Transverse colon (tissue), 4 donors: ENCODE measurements around the gene FAM186B. TPM values are rescaled to one million over a fixed set of nuclear protein-coding genes. Genes with fewer than 3 reads are reported as not detected.
"Not testable (repeated sequence)": the region's sequence is repeated elsewhere in the genome, so short reads cannot be mapped to it uniquely, and the experiment has no call there.

Experiments
- DNase-seq: peaks from one replicate; pipeline ENCODE4 v3.0.0-alpha.2; 2019
- H3K27ac ChIP-seq, 4 donors: fragments of 200-600 bp; sonication (generic); 2 replicates each; pipeline ENCODE4 v1.5.1; 2016 to 2018; ENCODE audit warnings: inconsistent platforms in 4 of 4
- H3K27me3 ChIP-seq: fragments of 200-600 bp; sonication (generic); 2 replicates; pipeline ENCODE4 v1.5.1; 2017; ENCODE audit warnings: inconsistent platforms
- H3K36me3 ChIP-seq, 4 donors: fragments of 200-600 bp; sonication (generic); 2 replicates each; pipeline ENCODE4 v1.5.1; 2017 to 2019; ENCODE audit warnings: inconsistent platforms in 4 of 4
- H3K4me1 ChIP-seq, 4 donors: fragments of 200-600 bp; sonication (generic); 2 replicates each; pipeline ENCODE4 v1.5.1; 2017 to 2020; ENCODE audit warnings: inconsistent platforms in 4 of 4
- H3K4me3 ChIP-seq, 4 donors: fragments of 200-600 bp; sonication (generic); 1 replicate in 1 of 4; 2 replicates in 3 of 4; pipeline versions ENCODE4 v1.5.1 to v1.6.1; 2017 to 2019; ENCODE audit warnings: inconsistent platforms in 4 of 4
- H3K9me3 ChIP-seq, 2 donors: fragments of 200-600 bp; sonication (generic); 2 replicates each; pipeline ENCODE4 v1.5.1; 2017 to 2019; ENCODE audit warnings: inconsistent platforms in 2 of 2
- EP300 ChIP-seq: sonication (generic); formaldehyde crosslinking; IDR thresholded peaks from one replicate; pipeline ENCODE4 v1.6.1; 2017; ENCODE audit warnings: antibody characterized with exemption, low read depth
- POLR2A ChIP-seq: fragments of 450-650 bp; IDR thresholded peaks from one replicate; pipeline ENCODE4 v1.6.1; 2016; ENCODE audit warnings: antibody characterized with exemption, mild to moderate bottlenecking, moderate library complexity
- POLR2AphosphoS5 ChIP-seq, 3 donors: sonication (generic); formaldehyde crosslinking; IDR thresholded peaks; one replicate each; pipeline ENCODE4 v1.6.1; 2016; ENCODE audit warnings: antibody characterized with exemption in 3 of 3
- WGBS, 2 donors: methylation state at CpG; one replicate each; pipeline ENCODE4 v1.1.5; 2018; ENCODE audit warnings: low coverage in 1 of 2; 5-methylcytosine and 5-hydroxymethylcytosine counted together
- in situ Hi-C, 4 donors: fragments of 200-750 bp; cut with MboI; loops; one replicate each; pipeline versions ENCODE4 v1.15.0 to v1.15.1; 2017; ENCODE audit warnings: low sequenced_read_pairs in 3 of 4, low pct_ligation_motif_present in 1 of 4, low pct_unique_long_range_greater_than_20kb in 1 of 4
- intact Hi-C: fragments of 100-400 bp; cut with DNase I; formaldehyde crosslinking; loops from one replicate; pipeline ENCODE4 v1.15.1; 2023; ENCODE audit warnings: low total_unique reads
- total RNA-seq, 4 donors: library from RNA; depleted of rRNA; stranded (reverse); fragments of >200 nt; gene quantifications; one replicate each; pipeline ENCODE4 v1.1.0, GENCODE V29; 2016
- TF ChIP-seq, protein P1 (sequence below), 5 experiments: fragments of 200-600 bp in 3 of 5; fragments of 450-650 bp in 2 of 5; sonication (generic) in 3 of 5; IDR thresholded peaks; 1 replicate in 2 of 5; 2 replicates in 3 of 5; pipeline ENCODE4 v1.5.1; 2016 to 2017; ENCODE audit warnings: antibody characterized with exemption in 5 of 5, inconsistent platforms in 3 of 5, mild to moderate bottlenecking in 2 of 5, moderate library complexity in 1 of 5

The FAM186B gene
- total RNA-seq, 4 donors from 2014 or later = 0.14 to 0.64 TPM; not detected in 2

DNA sequence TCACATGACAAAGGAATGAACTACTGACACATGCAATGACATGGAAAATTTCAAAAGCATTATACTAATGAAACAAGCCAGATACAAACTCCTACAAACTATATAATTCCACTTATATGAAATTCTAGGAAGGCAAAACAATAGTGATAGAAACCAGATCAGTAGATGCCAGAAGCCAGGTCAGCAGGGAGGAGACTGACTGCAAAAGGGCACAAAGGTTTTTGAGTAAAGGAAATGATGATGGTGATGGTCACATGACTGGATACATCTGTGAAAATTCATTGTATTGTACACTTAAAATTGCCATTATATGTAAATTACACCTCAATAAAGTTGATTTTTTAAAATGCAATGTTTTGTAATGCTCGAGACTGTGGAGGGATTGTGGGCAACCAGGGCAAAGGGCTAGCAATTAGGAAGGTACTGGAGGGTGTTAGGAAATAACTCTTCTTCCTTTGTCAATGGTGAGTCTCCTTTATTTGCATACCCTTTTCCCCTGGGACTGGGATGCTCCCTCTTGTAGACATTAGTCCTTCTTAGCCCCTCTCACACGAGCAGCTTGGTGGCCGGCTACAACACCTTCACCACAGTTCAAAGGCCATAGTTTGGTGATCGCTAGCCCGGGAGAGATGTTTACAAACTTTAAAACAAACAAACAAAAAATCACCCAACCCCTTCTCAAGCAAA, 11.2 kb upstream of the FAM186B start:
- Histone ChIP-seq H3K9me3 (no peaks in the 10 kb centered on the region), H3K36me3 (no peaks in the 10 kb centered on the region), H3K4me3 (no peak overlapping the region), H3K27ac (no peak overlapping the region), H3K4me1 (peaks cover 2 to 5% (median 3%) of the 10 kb centered on the region in 4 donors), H3K27me3 (peaks cover 9% of the 10 kb centered on the region)
- intact Hi-C loops (no loop called here), in situ Hi-C loops (no loop called here)
- DNase-seq = no peak
- TF ChIP-seq EP300 (no peak), POLR2AphosphoS5 (IDR thresholded peaks at IDR 0.05) (no peak), POLR2A (no peak)
- TF ChIP-seq, protein P1, sequence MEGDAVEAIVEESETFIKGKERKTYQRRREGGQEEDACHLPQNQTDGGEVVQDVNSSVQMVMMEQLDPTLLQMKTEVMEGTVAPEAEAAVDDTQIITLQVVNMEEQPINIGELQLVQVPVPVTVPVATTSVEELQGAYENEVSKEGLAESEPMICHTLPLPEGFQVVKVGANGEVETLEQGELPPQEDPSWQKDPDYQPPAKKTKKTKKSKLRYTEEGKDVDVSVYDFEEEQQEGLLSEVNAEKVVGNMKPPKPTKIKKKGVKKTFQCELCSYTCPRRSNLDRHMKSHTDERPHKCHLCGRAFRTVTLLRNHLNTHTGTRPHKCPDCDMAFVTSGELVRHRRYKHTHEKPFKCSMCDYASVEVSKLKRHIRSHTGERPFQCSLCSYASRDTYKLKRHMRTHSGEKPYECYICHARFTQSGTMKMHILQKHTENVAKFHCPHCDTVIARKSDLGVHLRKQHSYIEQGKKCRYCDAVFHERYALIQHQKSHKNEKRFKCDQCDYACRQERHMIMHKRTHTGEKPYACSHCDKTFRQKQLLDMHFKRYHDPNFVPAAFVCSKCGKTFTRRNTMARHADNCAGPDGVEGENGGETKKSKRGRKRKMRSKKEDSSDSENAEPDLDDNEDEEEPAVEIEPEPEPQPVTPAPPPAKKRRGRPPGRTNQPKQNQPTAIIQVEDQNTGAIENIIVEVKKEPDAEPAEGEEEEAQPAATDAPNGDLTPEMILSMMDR (IDR thresholded peaks at IDR 0.05) = no peak
- 54 to 55% methylated on average over 1 to 5 of the region's 5 CpGs for WGBS, 2 donors

DNA sequence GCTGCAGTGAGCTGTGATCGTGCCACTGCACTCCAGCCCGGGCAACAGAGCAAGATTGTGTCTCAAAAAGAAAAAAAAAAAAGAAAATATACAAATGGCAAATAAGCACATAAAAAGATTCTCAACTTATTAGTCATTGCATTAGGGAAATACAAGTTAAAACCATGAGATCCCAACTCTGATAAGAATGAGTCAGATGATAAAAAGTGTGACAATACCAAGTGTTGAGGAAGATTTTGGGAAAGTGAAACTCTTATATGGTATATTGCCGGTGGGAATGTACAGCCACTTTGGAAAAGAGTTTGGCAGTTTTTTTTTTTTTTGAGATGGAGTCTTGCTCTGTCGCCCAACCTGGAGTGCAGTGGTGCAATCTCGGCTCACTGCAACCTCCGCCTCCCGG, 10.3 kb upstream of the FAM186B start:
- TF ChIP-seq POLR2AphosphoS5 (IDR thresholded peaks at IDR 0.05) (no peak), POLR2A (no peak), EP300 (no peak)
- TF ChIP-seq, protein P1 (IDR thresholded peaks at IDR 0.05) = no peak
- Histone ChIP-seq H3K36me3 (no peaks in the 10 kb centered on the region), H3K27ac (no peak overlapping the region), H3K27me3 (peaks cover 9% of the 10 kb centered on the region), H3K4me1 (no peaks in the 10 kb centered on the region), H3K4me3 (no peak overlapping the region), H3K9me3 (no peaks in the 10 kb centered on the region)
- intact Hi-C loops = no loop called here
- 76 to 96% methylated on average over 3 to 7 of the region's 7 CpGs for WGBS, 2 donors
- in situ Hi-C loops = no loop called here
- DNase-seq = no peak

DNA sequence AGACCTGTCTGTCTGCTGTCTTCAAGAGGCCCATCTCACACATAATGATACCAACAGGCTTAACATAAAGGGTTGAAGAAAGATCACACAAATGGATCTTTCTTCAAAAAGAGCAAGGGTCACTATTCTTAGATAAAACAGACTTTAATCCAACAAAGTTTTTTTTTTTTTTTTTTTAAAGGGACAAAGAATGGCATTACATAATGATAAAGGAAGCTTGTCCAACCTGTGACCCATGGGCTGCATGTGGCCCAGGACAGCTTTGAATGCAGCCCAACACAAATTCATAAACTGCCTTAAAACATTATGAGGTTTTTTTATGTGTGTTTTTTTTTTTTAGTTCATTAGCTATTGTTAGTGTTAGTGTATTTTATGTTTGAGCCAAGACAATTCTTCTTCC, 6.8 kb upstream of the FAM186B start:
- Histone ChIP-seq H3K27me3 (peaks cover 13% of the 10 kb centered on the region), H3K4me1 (no peaks in the 10 kb centered on the region), H3K4me3 (no peak overlapping the region), H3K36me3 (no peaks in the 10 kb centered on the region), H3K27ac (no peak overlapping the region), H3K9me3 (no peaks in the 10 kb centered on the region)
- in situ Hi-C loops (no loop called here), intact Hi-C loops (no loop called here)
- DNase-seq = no peak
- TF ChIP-seq POLR2A (no peak), POLR2AphosphoS5 (IDR thresholded peaks at IDR 0.05) (no peak), EP300 (no peak)
- TF ChIP-seq, protein P1 (IDR thresholded peaks at IDR 0.05) = no peak

DNA sequence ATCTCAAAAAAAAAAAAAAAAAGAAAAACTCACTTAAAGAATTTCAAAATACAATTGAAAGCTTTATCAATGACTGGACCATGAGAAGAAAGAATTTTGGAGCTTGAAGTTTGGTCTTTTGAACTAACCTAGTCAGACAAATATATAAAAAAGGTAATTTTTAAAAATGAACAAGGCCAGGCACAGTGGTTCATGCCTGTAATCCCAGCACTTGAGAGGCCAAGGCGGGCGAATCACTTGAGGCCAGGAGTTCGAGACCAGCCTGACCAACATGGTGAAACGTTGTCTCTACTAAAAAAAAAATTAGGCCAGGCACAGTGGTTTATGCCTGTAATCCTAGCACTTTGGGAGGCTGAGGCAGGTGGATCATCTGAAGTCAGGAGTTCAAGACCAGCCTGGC, 5.3 kb upstream of the FAM186B start:
- H3K27ac ChIP-seq, in situ Hi-C loops, DNase-seq, H3K36me3 ChIP-seq, H3K4me3 ChIP-seq, H3K27me3 ChIP-seq, H3K9me3 ChIP-seq, H3K4me1 ChIP-seq, intact Hi-C loops: not testable (repeated sequence)
- 89 to 92% methylated on average over 4 of the region's 4 CpGs for WGBS, 2 donors

DNA sequence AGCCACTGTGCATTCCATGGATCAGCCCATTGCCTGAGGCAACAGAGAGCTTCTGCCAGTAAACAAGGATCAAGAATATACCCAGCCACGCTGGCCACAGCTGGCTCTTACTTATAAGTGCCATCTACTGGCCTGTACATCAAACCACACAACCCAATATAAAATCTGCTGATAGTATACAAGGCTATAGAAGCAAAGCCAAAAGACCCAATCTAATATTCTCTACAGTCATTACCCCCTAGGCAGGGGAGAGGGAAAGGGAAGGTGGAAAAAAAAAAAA, 4.4 kb upstream of the FAM186B start:
- Histone ChIP-seq H3K4me3 (no peak overlapping the region), H3K4me1 (no peaks in the 10 kb centered on the region), H3K27me3 (peaks cover 3% of the 10 kb centered on the region), H3K27ac (no peak overlapping the region), H3K9me3 (no peaks in the 10 kb centered on the region), H3K36me3 (no peaks in the 10 kb centered on the region)
- no peak for TF ChIP-seq POLR2AphosphoS5 (IDR thresholded peaks at IDR 0.05)
- TF ChIP-seq, protein P1 (IDR thresholded peaks at IDR 0.05) = no peak
- TF ChIP-seq EP300 = no peak
- TF ChIP-seq POLR2A = no peak
- DNase-seq = no peak
- in situ Hi-C loops (no loop called here), intact Hi-C loops (no loop called here)
- 100% methylated on average over 1 of the region's 1 CpG; no CpG with 5 or more reads in 1 of the 2 donors for WGBS, 2 donors
